Ishikawa (cell line): ENCODE results near the gene PRL.

Experiments
- CEBPB ChIP-seq: IDR thresholded peaks from 2 replicates; pipeline ENCODE4 v1.6.1; 2012
- EP300 ChIP-seq: IDR thresholded peaks from 2 replicates; pipeline ENCODE4 v1.6.1; 2012; ENCODE audit warnings: borderline replicate concordance
- NFIC ChIP-seq: IDR thresholded peaks from 2 replicates; pipeline ENCODE4 v1.6.1; 2012
- RAD21 ChIP-seq: IDR thresholded peaks from 2 replicates; pipeline ENCODE4 v1.6.1; 2012; ENCODE audit warnings: low read depth
- REST ChIP-seq: IDR thresholded peaks from 2 replicates; pipeline ENCODE4 v1.6.1; 2012; ENCODE audit warnings: low read depth, mild to moderate bottlenecking
- TAF1 ChIP-seq: IDR thresholded peaks from 2 replicates; pipeline ENCODE4 v1.6.1; 2012; ENCODE audit warnings: low read depth, mild to moderate bottlenecking
- TCF12 ChIP-seq: IDR thresholded peaks from 2 replicates; pipeline ENCODE4 v1.6.1; 2012; ENCODE audit warnings: low read depth

GRCh38 chr6:22328474-22328873 is 31.6 kb upstream of the PRL start:
- TF ChIP-seq TAF1 (no peak), CEBPB (no peak), TCF12 (no peak), NFIC (no peak), RAD21 (no peak), EP300 (no peak), REST (no peak)
